HepG2 (cell line): ENCODE data around the gene MYD88. TPM values are rescaled to one million over a fixed set of nuclear protein-coding genes. Genes with fewer than 3 reads are reported as not detected.

Experiments
- ARID4A ChIP-seq: sonication (generic); formaldehyde crosslinking; IDR thresholded peaks from 2 replicates; pipeline ENCODE4 v1.5.0; 2020; ENCODE audit warnings: mild to moderate bottlenecking, missing genetic modification reagents, borderline replicate concordance
- CBX5 ChIP-seq: sonication (generic); formaldehyde crosslinking; IDR thresholded peaks from 2 replicates; pipeline ENCODE4 v1.4.0; 2020; ENCODE audit warnings: missing genetic modification reagents, borderline replicate concordance
- CTCF ChIP-seq: sonication (generic); formaldehyde crosslinking; IDR thresholded peaks from 2 replicates; pipeline ENCODE4 v1.5.0; 2020; ENCODE audit warnings: mild to moderate bottlenecking, missing genetic modification reagents, moderate library complexity
- DMTF1 ChIP-seq: sonication (generic); formaldehyde crosslinking; IDR thresholded peaks from 2 replicates; pipeline ENCODE4 v1.4.0; 2020; ENCODE audit warnings: mild to moderate bottlenecking, missing genetic modification reagents
- HNF4A ChIP-seq: sonication (generic); formaldehyde crosslinking; IDR thresholded peaks from 2 replicates; pipeline ENCODE4 v1.4.0; 2020; ENCODE audit warnings: missing genetic modification reagents
- KLF15 ChIP-seq: sonication (generic); formaldehyde crosslinking; IDR thresholded peaks from 2 replicates; pipeline ENCODE4 v1.8.1; 2023; ENCODE audit warnings: borderline replicate concordance, mild to moderate bottlenecking, inconsistent platforms, missing genetic modification reagents, mixed read lengths
- NCOA1 ChIP-seq: sonication (generic); formaldehyde crosslinking; IDR thresholded peaks from 2 replicates; pipeline ENCODE4 v1.9.0; 2021; ENCODE audit warnings: missing genetic modification reagents
- PHF8 ChIP-seq: sonication (generic); formaldehyde crosslinking; IDR thresholded peaks from 2 replicates; pipeline ENCODE4 v1.5.0; 2020; ENCODE audit warnings: missing genetic modification reagents
- RCOR2 ChIP-seq: IDR thresholded peaks from 2 replicates; pipeline ENCODE4 v1.6.1; 2016; ENCODE audit warnings: missing biosample characterization, missing genetic modification reagents
- SAP130 ChIP-seq: IDR thresholded peaks from 2 replicates; pipeline ENCODE4 v1.6.1; 2016; ENCODE audit warnings: low read depth
- SYNCRIP ChIP-seq: fragments of 200-400 bp; formaldehyde crosslinking; IDR thresholded peaks from 2 replicates; pipeline ENCODE4 v1.6.1; 2018; ENCODE audit warnings: mild to moderate bottlenecking, low read depth, low read length; ENCODE audit not compliant: insufficient read depth
- ZNF264 ChIP-seq: sonication (generic); formaldehyde crosslinking; IDR thresholded peaks from 2 replicates; pipeline ENCODE4 v1.4.0; 2020; ENCODE audit warnings: missing genetic modification reagents
- ZNF274 ChIP-seq: sonication (generic); formaldehyde crosslinking; IDR thresholded peaks from 2 replicates; pipeline ENCODE4 v1.5.1; 2020; ENCODE audit warnings: mild to moderate bottlenecking, missing genetic modification reagents
- polyA plus RNA-seq, 8 experiments: library from polyadenylated mRNA; depleted of rRNA in 3 of 8; stranded (reverse) in 7 of 8; unstranded in 1 of 8; fragments of >200 nt; fragmentation: Illumina TruSeq in 4 of 8; extraction: Trizol in 4 of 8; gene quantifications; 2 replicates each; pipeline versions ENCODE4 v1.2.1 to v1.2.3, GENCODE V29; 2011 to 2016; ENCODE audit warnings: low read depth in 4 of 8, missing spikeins in 1 of 8, mixed read lengths in 1 of 8; ENCODE audit not compliant: insufficient read depth in 1 of 8
- total RNA-seq, 5 experiments: library from RNA; depleted of rRNA; stranded (reverse); fragments of >200 nt; fragmentation: Illumina TruSeq; extraction: Trizol; gene quantifications; 2 replicates each; pipeline ENCODE4 v1.2.3, GENCODE V29; 2016; ENCODE audit warnings: low read depth in 1 of 5
- TF ChIP-seq, protein P1 (sequence below): sonication (generic); formaldehyde crosslinking; IDR thresholded peaks from 2 replicates; pipeline ENCODE4 v1.5.0; 2020; ENCODE audit warnings: mild to moderate bottlenecking, missing genetic modification reagents
- TF ChIP-seq, protein P2 (sequence below): sonication (generic); formaldehyde crosslinking; IDR thresholded peaks from 2 replicates; pipeline ENCODE4 v1.5.1; 2020; ENCODE audit warnings: mild to moderate bottlenecking, moderate library complexity, missing genetic modification reagents
- TF ChIP-seq, protein P3 (sequence below): sonication (generic); formaldehyde crosslinking; IDR thresholded peaks from 2 replicates; pipeline ENCODE4 v1.5.0; 2020; ENCODE audit warnings: missing genetic modification reagents

MYD88 gene
- total and polyA plus RNA-seq, 2 of the 13 experiments (the other 11 are each of a cell fraction or from before 2014, with no cell fraction given), result 7.6 to 32.7 TPM

GRCh38 chr3:38130631-38131065 is 7.8 kb upstream of the MYD88 start (continued):
- TF ChIP-seq HNF4A (CRISPR knock-in tag) (peak; percentile 96), CBX5 (CRISPR knock-in tag) (no peak), DMTF1 (CRISPR knock-in tag) (no peak), SYNCRIP (no peak), ZNF264 (peak; percentile 74; the same call in 1 of the 2 replicates), NCOA1 (no peak), SAP130 (CRISPR knock-in tag) (peak; percentile 90), ARID4A (CRISPR knock-in tag) (peak; percentile 84), CTCF (CRISPR knock-in tag) (no peak; the same call in 1 of the 2 replicates), RCOR2 (CRISPR knock-in tag) (peak; percentile 40; the same call in 1 of the 2 replicates), PHF8 (0 out of 2 replicates have a peak, but pooled peaks have one; percentile 12), KLF15 (no peak), ZNF274 (CRISPR knock-in tag) (no peak)
- TF ChIP-seq, protein P1, sequence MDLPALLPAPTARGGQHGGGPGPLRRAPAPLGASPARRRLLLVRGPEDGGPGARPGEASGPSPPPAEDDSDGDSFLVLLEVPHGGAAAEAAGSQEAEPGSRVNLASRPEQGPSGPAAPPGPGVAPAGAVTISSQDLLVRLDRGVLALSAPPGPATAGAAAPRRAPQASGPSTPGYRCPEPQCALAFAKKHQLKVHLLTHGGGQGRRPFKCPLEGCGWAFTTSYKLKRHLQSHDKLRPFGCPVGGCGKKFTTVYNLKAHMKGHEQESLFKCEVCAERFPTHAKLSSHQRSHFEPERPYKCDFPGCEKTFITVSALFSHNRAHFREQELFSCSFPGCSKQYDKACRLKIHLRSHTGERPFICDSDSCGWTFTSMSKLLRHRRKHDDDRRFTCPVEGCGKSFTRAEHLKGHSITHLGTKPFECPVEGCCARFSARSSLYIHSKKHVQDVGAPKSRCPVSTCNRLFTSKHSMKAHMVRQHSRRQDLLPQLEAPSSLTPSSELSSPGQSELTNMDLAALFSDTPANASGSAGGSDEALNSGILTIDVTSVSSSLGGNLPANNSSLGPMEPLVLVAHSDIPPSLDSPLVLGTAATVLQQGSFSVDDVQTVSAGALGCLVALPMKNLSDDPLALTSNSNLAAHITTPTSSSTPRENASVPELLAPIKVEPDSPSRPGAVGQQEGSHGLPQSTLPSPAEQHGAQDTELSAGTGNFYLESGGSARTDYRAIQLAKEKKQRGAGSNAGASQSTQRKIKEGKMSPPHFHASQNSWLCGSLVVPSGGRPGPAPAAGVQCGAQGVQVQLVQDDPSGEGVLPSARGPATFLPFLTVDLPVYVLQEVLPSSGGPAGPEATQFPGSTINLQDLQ (CRISPR knock-in tag), result no peak
- TF ChIP-seq, protein P2, sequence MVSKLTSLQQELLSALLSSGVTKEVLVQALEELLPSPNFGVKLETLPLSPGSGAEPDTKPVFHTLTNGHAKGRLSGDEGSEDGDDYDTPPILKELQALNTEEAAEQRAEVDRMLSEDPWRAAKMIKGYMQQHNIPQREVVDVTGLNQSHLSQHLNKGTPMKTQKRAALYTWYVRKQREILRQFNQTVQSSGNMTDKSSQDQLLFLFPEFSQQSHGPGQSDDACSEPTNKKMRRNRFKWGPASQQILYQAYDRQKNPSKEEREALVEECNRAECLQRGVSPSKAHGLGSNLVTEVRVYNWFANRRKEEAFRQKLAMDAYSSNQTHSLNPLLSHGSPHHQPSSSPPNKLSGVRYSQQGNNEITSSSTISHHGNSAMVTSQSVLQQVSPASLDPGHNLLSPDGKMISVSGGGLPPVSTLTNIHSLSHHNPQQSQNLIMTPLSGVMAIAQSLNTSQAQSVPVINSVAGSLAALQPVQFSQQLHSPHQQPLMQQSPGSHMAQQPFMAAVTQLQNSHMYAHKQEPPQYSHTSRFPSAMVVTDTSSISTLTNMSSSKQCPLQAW, result peak; percentile 81; the same call in 1 of the 2 replicates
- TF ChIP-seq, protein P3, sequence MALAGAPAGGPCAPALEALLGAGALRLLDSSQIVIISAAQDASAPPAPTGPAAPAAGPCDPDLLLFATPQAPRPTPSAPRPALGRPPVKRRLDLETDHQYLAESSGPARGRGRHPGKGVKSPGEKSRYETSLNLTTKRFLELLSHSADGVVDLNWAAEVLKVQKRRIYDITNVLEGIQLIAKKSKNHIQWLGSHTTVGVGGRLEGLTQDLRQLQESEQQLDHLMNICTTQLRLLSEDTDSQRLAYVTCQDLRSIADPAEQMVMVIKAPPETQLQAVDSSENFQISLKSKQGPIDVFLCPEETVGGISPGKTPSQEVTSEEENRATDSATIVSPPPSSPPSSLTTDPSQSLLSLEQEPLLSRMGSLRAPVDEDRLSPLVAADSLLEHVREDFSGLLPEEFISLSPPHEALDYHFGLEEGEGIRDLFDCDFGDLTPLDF (CRISPR knock-in tag), result no peak
